H1 (cell line): ENCODE results near the gene FKBP8. TPM values are rescaled to one million over a fixed set of nuclear protein-coding genes. Genes with fewer than 3 reads are reported as not detected.

ENCODE experiments used
- CTCF ChIA-PET: fragments of 300-600 bp; sonication (Branson Sonifier 250); formaldehyde crosslinking; loops from one replicate; lab custom pipeline; 2021; ENCODE audit not compliant: partially characterized antibody; lab: Charles Lee
- POLR2A ChIA-PET: fragments of 300-600 bp; sonication (Branson Sonifier 250); formaldehyde crosslinking; loops from one replicate; lab custom pipeline; 2021; ENCODE audit warnings: inconsistent platforms; ENCODE audit not compliant: partially characterized antibody; lab: Charles Lee
- DNase-seq, 2 experiments: peaks; one replicate each; pipeline versions ENCODE4 v3.0.0 to v3.0.0-alpha.2; 2010 to 2022; ENCODE audit warnings: low spot score in 2 of 2, low read depth in 1 of 2, mixed read lengths in 1 of 2
- FAIRE-seq: peaks from 2 replicates; lab custom pipeline; 2011; peaks lifted over from hg19 to GRCh38; lab: Jason Lieb, UNC
- H2AFZ ChIP-seq: 2 replicates; pipeline ENCODE4 v1.8.1; 2012; ENCODE audit warnings: low read length, inconsistent platforms
- H2AK5ac ChIP-seq: 2 replicates; pipeline ENCODE4 v1.6.1; 2013; ENCODE audit warnings: low read depth, low read length
- H2BK120ac ChIP-seq: replicated peaks from 2 replicates; pipeline ENCODE3; 2013; ENCODE audit warnings: low read depth, low read length, inconsistent platforms
- H2BK12ac ChIP-seq: 2 replicates; pipeline ENCODE4 v1.6.1; 2013; ENCODE audit warnings: low read depth, low read length
- H2BK15ac ChIP-seq: 2 replicates; pipeline ENCODE4 v1.6.1; 2013; ENCODE audit warnings: low read length
- H2BK20ac ChIP-seq: 2 replicates; pipeline ENCODE4 v1.6.1; 2013; ENCODE audit warnings: low read length
- H2BK5ac ChIP-seq: 2 replicates; pipeline ENCODE4 v1.6.1; 2013; ENCODE audit warnings: low read depth, low read length
- H3K14ac ChIP-seq: 2 replicates; pipeline ENCODE4 v1.6.1; 2013; ENCODE audit warnings: inconsistent platforms; ENCODE audit not compliant: insufficient read length
- H3K18ac ChIP-seq: 2 replicates; pipeline ENCODE4 v1.6.1; 2013; ENCODE audit warnings: low read length; ENCODE audit errors: extremely low read depth
- H3K23ac ChIP-seq: 2 replicates; pipeline ENCODE4 v1.6.1; 2013; ENCODE audit warnings: inconsistent platforms; ENCODE audit not compliant: insufficient read length
- H3K23me2 ChIP-seq: 2 replicates; pipeline ENCODE4 v1.6.1; 2013; ENCODE audit warnings: low read depth, low read length
- H3K27ac ChIP-seq: 2 replicates; pipeline ENCODE4 v1.6.1; 2011; ENCODE audit warnings: low read depth, low read length, inconsistent platforms
- H3K27me3 ChIP-seq, 4 experiments: replicated peaks in 1 of 4; 1 replicate in 1 of 4; 2 replicates in 3 of 4; pipeline versions ENCODE4 v1.6.1 to v1.8.1; 2011 to 2013; ENCODE audit warnings: low read length in 3 of 4, mild to moderate bottlenecking in 3 of 4, inconsistent platforms in 2 of 4, mixed read lengths in 2 of 4, moderate library complexity in 1 of 4; ENCODE audit not compliant: control insufficient read depth in 3 of 4, insufficient read depth in 3 of 4; ENCODE audit errors: extremely low read depth in 1 of 4
- H3K36me3 ChIP-seq, 4 experiments: 2 replicates each; pipeline versions ENCODE4 v1.6.1 to v1.8.1; 2011 to 2013; ENCODE audit warnings: mild to moderate bottlenecking in 4 of 4, low read length in 3 of 4, moderate library complexity in 2 of 4, control low read depth in 1 of 4, inconsistent platforms in 1 of 4; ENCODE audit not compliant: insufficient read depth in 4 of 4, control insufficient read depth in 2 of 4
- H3K4ac ChIP-seq: replicated peaks from 2 replicates; pipeline ENCODE3; 2013; ENCODE audit warnings: low read length, low read depth, mixed read lengths, inconsistent platforms; ENCODE audit not compliant: insufficient read length
- H3K4me1 ChIP-seq, 4 experiments: replicated peaks in 1 of 4; 1 replicate in 1 of 4; 2 replicates in 3 of 4; pipeline versions ENCODE4 v1.6.1 to v1.8.1; 2011 to 2013; ENCODE audit warnings: low read length in 3 of 4, inconsistent platforms in 2 of 4, mixed read lengths in 1 of 4; ENCODE audit not compliant: insufficient read depth in 4 of 4, control insufficient read depth in 3 of 4
- H3K4me2 ChIP-seq, 2 experiments: 2 replicates each; pipeline versions ENCODE4 v1.6.1 to v1.8.1; 2011 to 2013; ENCODE audit warnings: low read depth in 2 of 2, low read length in 2 of 2, control low read depth in 1 of 2, inconsistent platforms in 1 of 2, mild to moderate bottlenecking in 1 of 2; ENCODE audit not compliant: insufficient read depth in 1 of 2
- H3K4me3 ChIP-seq, 4 experiments: fragments of 200-600, 300-600 bp in 1 of 4; sonication (generic), shearing (Covaris generic), sonication (Bioruptor Twin) in 1 of 4; 2 replicates each; pipeline versions ENCODE4 v1.5.1 to v1.8.1; 2011 to 2016; ENCODE audit warnings: low read length in 4 of 4, low read depth in 3 of 4, control low read depth in 2 of 4, inconsistent platforms in 2 of 4, mild to moderate bottlenecking in 2 of 4, mixed read lengths in 1 of 4, moderate library complexity in 1 of 4; ENCODE audit not compliant: insufficient read depth in 2 of 4; ENCODE audit errors: extremely low read depth in 1 of 4
- H3K56ac ChIP-seq: replicated peaks from 2 replicates; pipeline ENCODE3; 2013; ENCODE audit warnings: low read depth, mild to moderate bottlenecking, mixed read lengths, low read length, inconsistent platforms; ENCODE audit not compliant: insufficient read length
- H3K79me1 ChIP-seq: 2 replicates; pipeline ENCODE4 v1.6.1; 2013; ENCODE audit warnings: low read depth, low read length, control low read depth
- H3K79me2 ChIP-seq, 2 experiments: 2 replicates each; pipeline versions ENCODE4 v1.6.1 to v1.8.1; 2012 to 2013; ENCODE audit warnings: low read length in 2 of 2, mild to moderate bottlenecking in 2 of 2, inconsistent platforms in 1 of 2; ENCODE audit not compliant: insufficient read depth in 2 of 2, control insufficient read depth in 1 of 2
- H3K9ac ChIP-seq, 4 experiments: replicated peaks in 1 of 4; 1 replicate in 1 of 4; 2 replicates in 3 of 4; pipeline versions ENCODE4 v1.6.1 to v1.8.1; 2011 to 2013; ENCODE audit warnings: low read depth in 3 of 4, low read length in 3 of 4, control low read depth in 2 of 4, mild to moderate bottlenecking in 2 of 4, moderate library complexity in 2 of 4, inconsistent platforms in 1 of 4; ENCODE audit errors: extremely low read depth in 1 of 4
- H3K9me3 ChIP-seq, 2 experiments: 2 replicates each; pipeline versions ENCODE4 v1.6.1 to v1.8.1; 2012 to 2013; ENCODE audit warnings: mild to moderate bottlenecking in 2 of 2, moderate library complexity in 2 of 2, control low read depth in 1 of 2, inconsistent platforms in 1 of 2, low read depth in 1 of 2, low read length in 1 of 2, mixed read lengths in 1 of 2; ENCODE audit not compliant: insufficient read depth in 2 of 2
- H4K20me1 ChIP-seq, 2 experiments: replicated peaks in 1 of 2; 2 replicates each; pipeline versions ENCODE3 to v1.8.1; 2011 to 2013; ENCODE audit warnings: inconsistent platforms in 2 of 2, low read length in 2 of 2, mild to moderate bottlenecking in 1 of 2; ENCODE audit not compliant: insufficient read depth in 2 of 2, control insufficient read depth in 1 of 2
- H4K5ac ChIP-seq: 2 replicates; pipeline ENCODE4 v1.6.1; 2013; ENCODE audit warnings: low read length, low read depth, mixed read lengths, inconsistent platforms; ENCODE audit not compliant: insufficient read length
- H4K8ac ChIP-seq: 2 replicates; pipeline ENCODE4 v1.8.0; 2013; ENCODE audit warnings: mild to moderate bottlenecking, moderate library complexity, low read length, inconsistent platforms; ENCODE audit not compliant: insufficient read depth; ENCODE audit errors: extremely low read depth
- H4K91ac ChIP-seq: replicated peaks from 2 replicates; pipeline ENCODE3; 2013; ENCODE audit warnings: low read length, mixed read lengths, inconsistent platforms; ENCODE audit not compliant: insufficient read length
- BACH1 ChIP-seq: IDR thresholded peaks from 2 replicates; pipeline ENCODE4 v1.6.1; 2012; ENCODE audit warnings: low read length, improper control_type of control experiment
- CBX5 ChIP-seq: fragments of 300-800, 300-1000 bp; sonication (generic); IDR thresholded peaks from 2 replicates; pipeline ENCODE4 v1.7.1; 2016; ENCODE audit warnings: antibody characterized with exemption, low read length, low read depth
- CEBPB ChIP-seq: IDR thresholded peaks from 2 replicates; pipeline ENCODE4 v1.6.1; 2012; ENCODE audit warnings: low read depth, low read length
- CREB1 ChIP-seq: IDR thresholded peaks from 2 replicates; pipeline ENCODE4 v1.6.1; 2012; ENCODE audit warnings: inconsistent platforms
- KDM5A ChIP-seq: fragments of 200-600 bp; IDR thresholded peaks from 2 replicates; pipeline ENCODE4 v1.7.1; 2012; ENCODE audit warnings: mild to moderate bottlenecking, low read length, inconsistent platforms, mixed read lengths
- RFX5 ChIP-seq: IDR thresholded peaks from 2 replicates; pipeline ENCODE4 v1.6.1; 2011; ENCODE audit warnings: low read depth, low read length, improper control_type of control experiment, borderline replicate concordance
- SUZ12 ChIP-seq: fragments of 200-600 bp; sonication (generic); IDR thresholded peaks from 2 replicates; pipeline ENCODE4 v1.6.1; 2012; ENCODE audit warnings: mild to moderate bottlenecking, inconsistent platforms, low read length, moderate library complexity, mixed read lengths
- TBP ChIP-seq: IDR thresholded peaks from 2 replicates; pipeline ENCODE4 v1.6.1; 2011; ENCODE audit warnings: low read depth, low read length, improper control_type of control experiment
- WGBS, 2 experiments: shearing (Covaris generic) in 1 of 2; methylation state at CpG; one replicate each; pipeline versions ENCODE4 v1.1.6 to v1.1.7; 2013 to 2015; ENCODE audit warnings: low lambda C conversion rate in 2 of 2, mixed read lengths in 2 of 2, inconsistent platforms in 1 of 2, low coverage in 1 of 2, missing lambda C conversion rate in 1 of 2; ENCODE audit not compliant: insufficient replicate concordance in 2 of 2, insufficient coverage in 1 of 2, insufficient read length in 1 of 2; ENCODE audit errors: extremely low coverage in 1 of 2, missing lambda C conversion rate in 1 of 2; 5-methylcytosine and 5-hydroxymethylcytosine counted together
- polyA plus RNA-seq, 7 experiments: library from polyadenylated mRNA; depleted of rRNA in 3 of 7; stranded (reverse) in 5 of 7; unstranded in 2 of 7; fragments of >200 nt in 5 of 7; fragments of 200-250 nt in 2 of 7; gene quantifications; 1 replicate in 5 of 7; 2 replicates in 1 of 7; 4 replicates in 1 of 7; pipeline versions ENCODE4 v1.2.1 to v1.2.3, GENCODE V29; 2011 to 2013; ENCODE audit warnings: missing spikeins in 2 of 7, mixed read lengths in 2 of 7
- total RNA-seq: library from RNA; stranded (reverse); fragmentation: NEBNext Ultra II Directional; extraction: Animal tissue kit (Norgen Biotek cat#: 25700); gene quantifications from 2 replicates; pipeline ENCODE4 v1.2.1, GENCODE V29; 2021
- TF ChIP-seq, protein P1 (sequence below): IDR thresholded peaks from 2 replicates; pipeline ENCODE4 v1.6.1; 2012; ENCODE audit warnings: low read length, inconsistent platforms
- TF ChIP-seq, protein P2 (sequence below): IDR thresholded peaks from 2 replicates; pipeline ENCODE4 v1.6.1; 2012; ENCODE audit warnings: inconsistent platforms

Gene FKBP8
- total and polyA plus RNA-seq, 2 of the 8 experiments (the other 6 are each of a cell fraction or from before 2014, with no cell fraction given) = 264 to 309 TPM

DNA sequence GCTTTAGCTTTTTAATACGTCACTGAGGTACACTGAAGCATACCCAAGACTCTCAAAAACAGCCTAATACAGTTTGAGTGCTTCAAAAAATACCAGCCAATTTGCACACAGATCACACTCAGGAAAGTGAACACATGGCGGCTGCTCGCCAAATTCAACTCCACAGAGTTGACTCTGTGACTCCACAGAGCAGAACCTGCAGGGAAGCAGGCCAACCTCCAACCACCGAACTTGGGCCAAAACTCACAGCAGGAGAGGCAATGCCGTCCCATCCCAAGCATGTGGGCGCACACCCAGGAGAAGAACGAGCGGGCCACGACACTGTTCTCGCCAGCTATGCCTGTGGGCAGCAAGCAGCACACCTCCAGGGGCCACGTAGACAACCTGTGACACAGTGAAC, 42.6 kb downstream of the FKBP8 start:
- H2AFZ ChIP-seq = no peak overlapping the region
- POLR2A ChIA-PET = interaction anchor here (1.0 to 2.9 kb wide), 3 partner anchors 28 to 89 kb away, joined by 3 to 9 read pairs (median 3); partner anchors contain the start of gene REX1BD
- no peak for FAIRE-seq
- no peak overlapping the region for H3K18ac ChIP-seq
- H3K23me2 ChIP-seq = no peaks in the 10 kb centered on the region
- H3K27me3 ChIP-seq = no peaks in the 10 kb centered on the region
- DNase-seq = no peak
- H2BK20ac ChIP-seq = no peak overlapping the region
- no peak overlapping the region for H4K5ac ChIP-seq
- no peaks in the 10 kb centered on the region for H3K9me3 ChIP-seq
- H3K79me2 ChIP-seq = peaks cover 0 to 60% of the 10 kb centered on the region in 2 experiments; a peak in 3 of 4 replicates
- H3K4me3 ChIP-seq = no peak overlapping the region
- H3K27ac ChIP-seq = no peak overlapping the region
- 89% methylated on average over 11 of the region's 11 CpGs; no CpG with 5 or more reads in 1 of the 2 experiments for WGBS, 2 experiments
- no peak overlapping the region for H2AK5ac ChIP-seq
- TF ChIP-seq CBX5 (no peak), CEBPB (no peak), TBP (no peak), RFX5 (no peak), CREB1 (no peak), SUZ12 (no peak), KDM5A (no peak), BACH1 (no peak)
- TF ChIP-seq, protein P1, sequence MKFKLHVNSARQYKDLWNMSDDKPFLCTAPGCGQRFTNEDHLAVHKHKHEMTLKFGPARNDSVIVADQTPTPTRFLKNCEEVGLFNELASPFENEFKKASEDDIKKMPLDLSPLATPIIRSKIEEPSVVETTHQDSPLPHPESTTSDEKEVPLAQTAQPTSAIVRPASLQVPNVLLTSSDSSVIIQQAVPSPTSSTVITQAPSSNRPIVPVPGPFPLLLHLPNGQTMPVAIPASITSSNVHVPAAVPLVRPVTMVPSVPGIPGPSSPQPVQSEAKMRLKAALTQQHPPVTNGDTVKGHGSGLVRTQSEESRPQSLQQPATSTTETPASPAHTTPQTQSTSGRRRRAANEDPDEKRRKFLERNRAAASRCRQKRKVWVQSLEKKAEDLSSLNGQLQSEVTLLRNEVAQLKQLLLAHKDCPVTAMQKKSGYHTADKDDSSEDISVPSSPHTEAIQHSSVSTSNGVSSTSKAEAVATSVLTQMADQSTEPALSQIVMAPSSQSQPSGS = no peak
- TF ChIP-seq, protein P2, sequence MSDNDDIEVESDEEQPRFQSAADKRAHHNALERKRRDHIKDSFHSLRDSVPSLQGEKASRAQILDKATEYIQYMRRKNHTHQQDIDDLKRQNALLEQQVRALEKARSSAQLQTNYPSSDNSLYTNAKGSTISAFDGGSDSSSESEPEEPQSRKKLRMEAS = no peak
- H4K20me1 ChIP-seq = peaks cover 20 to 39% of the 10 kb centered on the region in 2 experiments
- H3K56ac ChIP-seq = no peak overlapping the region
- H4K8ac ChIP-seq = no peak overlapping the region; the same call in 1 of the 2 replicates
- H2BK120ac ChIP-seq = no peak overlapping the region
- H3K4me2 ChIP-seq = no peak overlapping the region
- CTCF ChIA-PET = interaction anchor here (1.0 to 32.9 kb wide), 10 partner anchors 8 to 50 kb away, joined by 3 to 458 read pairs (median 4); no protein-coding TSS in a partner anchor
- H4K91ac ChIP-seq = no peak overlapping the region
- peaks cover 27% of the 10 kb centered on the region for H3K79me1 ChIP-seq
- H3K14ac ChIP-seq = no peak overlapping the region
- no peak overlapping the region for H3K9ac ChIP-seq
- H3K4me1 ChIP-seq = peaks cover 0 to 1% (median 0%) of the 10 kb centered on the region in 4 experiments; a peak in 1 of 7 replicates
- H2BK15ac ChIP-seq = no peak overlapping the region
- no peak overlapping the region for H3K4ac ChIP-seq
- H2BK12ac ChIP-seq = no peak overlapping the region
- no peak overlapping the region for H3K23ac ChIP-seq
- H2BK5ac ChIP-seq = peak overlapping the region; percentile 64; the same call in 1 of the 2 replicates
- no peaks in the 10 kb centered on the region for H3K36me3 ChIP-seq
